ENCODE data around the gene CCL27. TPM values are rescaled to one million over a fixed set of nuclear protein-coding genes. Genes with fewer than 3 reads are reported as not detected.

The CCL27 gene
- total RNA-seq, 1 donor from 2014 or later = not detected

GRCh38 chr9:34651876-34652601, 10.4 kb downstream of the CCL27 start, which contains the start of gene IL11RA:
IL11RA (plus strand) TSS chr9:34652185; CDS start chr9:34655218, 3,033 bp downstream.
- peak; percentile 93 for ATAC-seq
- TF ChIP-seq CTCF (IDR thresholded peaks at IDR 0.05) = no peak
- peak; percentile 94 for DNase-seq
- peaks cover 18% of the 10 kb centered on the region for H3K36me3 ChIP-seq
- H3K4me1 ChIP-seq = peaks cover 47% of the 10 kb centered on the region
- intact Hi-C loops (cut with DNase I) = no loop called here
- H3K4me3 ChIP-seq = peak within 1 kb of the TSS; percentile 47
- H3K27ac ChIP-seq = peak within 1 kb of the TSS; percentile 82
- no peaks in the 10 kb centered on the region for H3K9me3 ChIP-seq
- no peaks in the 10 kb centered on the region for H3K27me3 ChIP-seq

- no peak for ATAC-seq
- TF ChIP-seq CTCF (IDR thresholded peaks at IDR 0.05) = no peak
- Histone ChIP-seq H3K27ac (peak overlapping the region; percentile 82), H3K4me3 (peak overlapping the region; percentile 47), H3K9me3 (no peaks in the 10 kb centered on the region), H3K36me3 (peaks cover 18% of the 10 kb centered on the region), H3K4me1 (peaks cover 48% of the 10 kb centered on the region), H3K27me3 (no peaks in the 10 kb centered on the region)
- intact Hi-C loops (cut with DNase I) = no loop called here
- no peak for DNase-seq
Measured at GRCh38 chr9:34651321-34651720, 11.1 kb downstream of the CCL27 start.

- ATAC-seq = no peak
- no peak overlapping the region for H3K27ac ChIP-seq
- intact Hi-C loops (cut with DNase I) = no loop called here
- no peak overlapping the region for H3K4me3 ChIP-seq
- peaks cover 52% of the 10 kb centered on the region for H3K4me1 ChIP-seq
- TF ChIP-seq CTCF (IDR thresholded peaks at IDR 0.05) = no peak
- peaks cover 18% of the 10 kb centered on the region for H3K36me3 ChIP-seq
- no peak for DNase-seq
- H3K27me3 ChIP-seq = no peaks in the 10 kb centered on the region
- no peaks in the 10 kb centered on the region for H3K9me3 ChIP-seq
Measured at GRCh38 chr9:34650816-34651215, 11.6 kb downstream of the CCL27 start.

- H3K36me3 ChIP-seq = peaks cover 18% of the 10 kb centered on the region
- ATAC-seq (no peak), DNase-seq (no peak)
- peaks cover 40% of the 10 kb centered on the region for H3K4me1 ChIP-seq
- TF ChIP-seq CTCF (IDR thresholded peaks at IDR 0.05) = no peak
- no peaks in the 10 kb centered on the region for H3K27me3 ChIP-seq
- intact Hi-C loops (cut with DNase I) = no loop called here
- no peaks in the 10 kb centered on the region for H3K9me3 ChIP-seq
- H3K27ac ChIP-seq = no peak overlapping the region
- no peak overlapping the region for H3K4me3 ChIP-seq
Measured at GRCh38 chr9:34648673-34649072, 13.8 kb downstream of the CCL27 start.

- no peaks in the 10 kb centered on the region for H3K27me3 ChIP-seq
- ATAC-seq (no peak), DNase-seq (no peak)
- no peak for TF ChIP-seq CTCF (IDR thresholded peaks at IDR 0.05)
- no peaks in the 10 kb centered on the region for H3K9me3 ChIP-seq
- H3K4me1 ChIP-seq = peaks cover 31% of the 10 kb centered on the region
- intact Hi-C loops (cut with DNase I) = no loop called here
- peak overlapping the region; percentile 86 for H3K27ac ChIP-seq
- peaks cover 18% of the 10 kb centered on the region for H3K36me3 ChIP-seq
- peak overlapping the region; percentile 81 for H3K4me3 ChIP-seq
Measured at GRCh38 chr9:34647651-34648050, 14.8 kb downstream of the CCL27 start.
